COLO829 (cell line): ENCODE measurements around the gene KRTAP9-1.
"Not testable (repeated sequence)": the region's sequence is repeated elsewhere in the genome, so short reads cannot be mapped to it uniquely, and the experiment has no call there.

Source experiments
- DNase-seq: peaks from one replicate; pipeline ENCODE4 v3.0.0; 2012; ENCODE audit warnings: low spot score

KRTAP9-1 gene, protein sequence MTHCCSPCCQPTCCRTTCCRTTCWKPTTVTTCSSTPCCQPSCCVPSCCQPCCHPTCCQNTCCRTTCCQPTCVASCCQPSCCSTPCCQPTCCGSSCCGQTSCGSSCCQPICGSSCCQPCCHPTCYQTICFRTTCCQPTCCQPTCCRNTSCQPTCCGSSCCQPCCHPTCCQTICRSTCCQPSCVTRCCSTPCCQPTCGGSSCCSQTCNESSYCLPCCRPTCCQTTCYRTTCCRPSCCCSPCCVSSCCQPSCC

DNA sequence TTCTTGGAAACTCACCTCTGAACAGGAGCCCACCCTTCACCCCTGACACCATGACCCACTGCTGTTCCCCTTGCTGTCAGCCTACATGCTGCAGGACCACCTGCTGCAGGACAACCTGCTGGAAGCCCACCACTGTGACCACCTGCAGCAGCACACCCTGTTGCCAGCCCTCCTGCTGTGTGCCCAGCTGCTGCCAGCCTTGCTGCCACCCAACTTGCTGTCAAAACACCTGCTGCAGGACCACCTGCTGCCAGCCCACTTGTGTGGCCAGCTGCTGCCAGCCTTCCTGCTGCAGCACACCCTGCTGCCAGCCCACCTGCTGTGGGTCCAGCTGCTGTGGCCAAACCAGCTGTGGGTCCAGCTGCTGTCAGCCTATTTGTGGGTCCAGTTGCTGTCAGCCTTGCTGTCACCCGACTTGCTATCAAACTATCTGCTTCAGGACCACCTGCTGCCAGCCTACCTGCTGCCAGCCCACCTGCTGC, at the start of gene KRTAP9-1:
KRTAP9-1 (plus strand) TSS at position 51 of the 482 bp plus-strand sequence; CDS start at position 51, 0 bp downstream.
- not testable (repeated sequence) for DNase-seq

DNA sequence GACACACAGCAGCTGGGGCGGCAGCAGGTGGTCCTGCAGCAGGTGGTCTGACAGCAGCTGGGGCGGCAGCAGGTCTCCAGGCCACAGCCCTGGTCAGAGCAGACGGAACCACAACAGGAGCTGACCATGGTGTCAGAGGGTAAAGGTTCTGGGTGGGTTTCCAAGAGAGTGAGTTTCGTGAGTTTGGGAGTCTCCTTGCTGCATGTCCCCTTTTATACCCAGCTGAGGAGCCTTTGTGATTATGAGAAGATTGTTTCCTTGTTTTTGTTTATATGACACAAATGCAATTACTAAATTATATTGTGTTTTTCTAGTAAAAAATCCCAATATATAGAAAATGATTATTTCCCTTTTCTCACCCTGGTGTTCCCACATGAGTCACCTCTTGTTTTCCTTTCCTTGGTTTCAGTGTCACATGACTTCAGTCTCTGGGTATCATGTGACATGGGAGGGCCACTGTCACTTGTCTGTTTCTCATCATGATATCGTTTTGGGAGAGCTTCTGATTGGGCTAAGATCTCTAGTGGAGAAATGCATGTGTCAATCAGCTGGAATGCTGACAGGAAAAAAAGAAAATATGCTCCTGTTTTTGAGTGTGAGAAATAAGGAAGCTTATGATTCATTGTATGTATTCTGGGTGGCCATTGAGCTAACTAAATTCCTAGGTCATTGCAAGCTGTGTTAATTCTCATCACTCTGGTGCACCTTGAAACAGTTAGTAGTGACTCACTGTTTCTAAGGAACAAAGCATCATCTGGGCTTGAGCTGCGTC, 49.1 kb upstream of the KRTAP9-1 start, which contains the start of gene KRTAP4-6:
KRTAP4-6 (minus strand) TSS at position 185 of the 772 bp plus-strand sequence; CDS start at position 128, 57 bp downstream.
- DNase-seq, result no peak

DNA sequence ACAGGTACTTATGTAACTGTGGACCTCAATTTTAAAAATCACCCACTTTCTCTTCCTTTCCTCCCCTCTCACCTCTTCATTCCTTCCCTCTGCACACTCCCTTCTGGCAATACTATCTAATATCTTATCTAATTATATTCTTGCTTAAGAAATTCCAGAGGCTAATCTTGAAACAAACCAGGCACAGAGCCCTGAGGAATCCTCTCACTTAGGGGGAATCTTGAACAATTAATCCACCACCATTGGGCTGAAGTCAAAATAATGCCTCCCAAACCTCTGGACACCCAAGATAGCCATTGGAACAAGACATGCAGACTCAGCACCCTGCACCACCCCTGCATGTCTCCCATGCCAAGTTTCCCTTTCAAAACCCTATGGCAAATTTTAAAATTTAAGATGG, 48.3 kb upstream of the KRTAP9-1 start:
- no peak for DNase-seq

DNA sequence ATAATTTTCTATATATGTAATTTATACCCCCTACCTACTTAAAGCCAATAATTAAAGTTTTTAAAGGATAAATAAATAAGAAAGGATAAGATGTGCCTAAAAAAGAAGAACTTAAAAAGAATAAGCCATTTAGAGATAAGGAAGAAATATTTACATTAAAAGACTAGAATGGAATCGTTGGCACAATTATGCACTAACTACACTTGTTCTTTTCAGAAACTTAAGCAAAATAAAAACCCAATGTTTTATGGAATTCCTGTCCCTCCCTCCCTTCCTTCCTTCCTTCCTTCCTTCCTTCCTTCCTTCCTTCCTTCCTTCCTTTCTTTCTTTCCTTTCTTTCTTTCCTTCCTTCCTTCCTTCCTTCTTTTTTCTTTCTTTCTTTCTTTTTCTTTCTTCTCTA, 44.8 kb upstream of the KRTAP9-1 start:
- no peak for DNase-seq

DNA sequence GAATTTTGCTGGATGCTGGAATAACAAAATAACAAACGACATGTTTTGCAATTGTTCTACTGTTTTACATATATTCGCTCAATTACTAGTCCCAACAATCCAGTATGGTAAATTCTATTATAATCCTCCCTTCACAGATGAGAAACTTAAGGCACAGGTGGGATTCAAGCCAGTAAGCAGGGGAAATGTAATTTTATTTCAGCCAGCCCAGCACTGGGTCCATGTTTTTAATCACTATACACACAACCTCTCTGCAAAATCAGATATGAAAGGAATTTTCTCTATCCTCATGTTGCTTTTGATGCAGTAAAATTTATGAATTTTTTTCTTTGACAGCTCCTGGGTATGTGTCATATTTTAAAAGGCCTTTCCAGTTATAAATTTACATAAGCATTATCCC, 44.4 kb upstream of the KRTAP9-1 start:
- DNase-seq, result no peak

DNA sequence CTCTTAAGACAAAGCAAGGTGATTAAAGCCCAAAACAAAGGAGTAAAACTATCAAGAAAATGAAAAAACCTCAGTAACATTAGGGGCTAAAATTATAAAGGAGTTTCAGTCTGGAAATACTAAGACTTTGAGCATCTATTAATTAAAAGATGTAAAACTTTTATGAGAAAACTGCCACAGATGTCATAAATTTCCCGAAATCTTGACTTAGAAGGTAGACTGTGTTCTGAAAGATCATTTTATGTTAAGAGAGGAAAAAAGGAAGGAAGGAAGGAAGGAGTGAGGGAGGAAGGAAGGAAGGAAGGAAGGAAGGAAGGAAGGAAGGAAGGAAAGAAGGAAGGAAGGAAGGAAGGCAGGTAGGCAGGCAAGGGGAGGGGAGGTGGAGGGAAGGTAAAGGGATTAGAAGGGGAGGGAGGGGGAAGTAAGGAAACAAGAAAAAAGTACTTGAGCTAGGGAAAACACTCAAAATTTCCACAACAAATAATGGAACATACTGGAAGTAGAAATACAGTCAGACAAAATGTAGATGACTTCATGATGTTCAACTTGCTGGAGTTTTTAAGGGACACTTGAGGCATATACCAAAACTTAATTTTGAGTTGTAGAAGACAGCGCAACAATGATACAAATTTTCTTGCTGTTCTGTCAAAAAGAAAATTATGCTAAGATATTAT, 42.0 kb upstream of the KRTAP9-1 start:
- no peak for DNase-seq

DNA sequence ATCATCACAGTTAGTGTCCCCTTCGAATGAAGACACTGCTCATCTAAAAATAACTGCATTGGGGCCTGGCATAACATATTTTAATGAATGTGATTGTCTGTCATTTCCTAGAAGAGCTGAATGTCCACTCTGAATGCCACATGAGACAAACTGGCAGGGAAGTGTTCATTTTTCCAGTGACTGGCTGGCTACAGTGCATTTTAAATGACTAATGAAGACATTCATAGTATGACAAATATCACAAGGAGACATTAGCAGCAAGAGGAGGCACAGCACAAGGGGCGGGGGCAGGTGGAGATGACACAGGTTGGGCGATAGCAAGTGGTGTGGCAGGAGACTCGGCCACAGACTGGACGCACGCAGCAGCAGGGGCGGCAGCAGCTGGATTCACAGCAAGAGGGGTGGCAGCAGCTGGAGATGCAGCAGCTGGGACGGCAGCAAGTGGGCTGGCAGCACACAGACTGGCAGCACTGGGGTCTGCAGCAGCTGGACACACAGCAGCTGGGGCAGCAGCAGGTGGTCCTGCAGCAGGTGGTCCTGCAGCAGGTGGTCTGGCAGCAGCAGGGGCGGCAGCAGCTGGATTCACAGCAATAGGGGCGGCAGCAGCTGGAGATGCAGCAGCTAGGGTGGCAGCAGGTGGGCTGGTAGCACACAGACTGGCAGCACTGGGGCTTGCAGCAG, 40.6 kb upstream of the KRTAP9-1 start:
- not testable (repeated sequence) for DNase-seq

DNA sequence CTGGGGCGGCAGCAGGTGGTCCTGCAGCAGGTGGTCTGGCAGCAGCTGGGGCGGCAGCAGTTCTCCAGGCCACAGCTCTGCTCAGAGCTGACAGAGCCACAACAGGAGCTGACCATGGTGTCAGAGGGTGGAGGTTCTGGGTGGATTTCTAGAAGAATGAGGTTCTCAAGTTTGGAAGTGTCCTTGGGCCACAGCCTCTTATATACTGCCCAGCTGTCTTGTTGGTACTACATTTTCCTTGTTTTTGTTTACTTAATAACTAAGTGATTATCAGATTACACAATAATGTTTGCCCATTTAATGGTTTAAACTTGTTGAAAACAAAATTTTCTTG, 40.1 kb upstream of the KRTAP9-1 start, which contains the start of gene KRTAP4-5:
KRTAP4-5 (minus strand) TSS at position 174 of the 334 bp plus-strand sequence; CDS start at position 116, 58 bp downstream.
- DNase-seq, result no peak

DNA sequence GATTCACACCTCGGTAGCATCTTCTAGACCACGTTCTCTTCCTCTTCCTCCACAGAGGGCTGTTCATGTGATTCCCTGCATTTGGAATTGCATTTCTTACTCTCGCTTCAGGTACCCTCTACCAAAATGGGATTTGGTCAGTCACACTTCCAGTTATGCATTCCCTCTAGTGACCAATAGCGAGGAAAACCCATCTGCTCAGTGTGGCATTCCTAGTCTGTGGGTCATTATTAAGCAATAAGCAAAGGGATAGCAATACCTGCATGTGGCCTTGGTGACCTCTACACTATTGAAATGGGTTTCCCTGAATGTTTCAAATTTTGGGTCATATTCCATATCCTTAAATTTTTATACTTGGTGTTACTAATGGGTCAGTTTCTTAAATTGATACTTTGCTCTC, 39.7 kb upstream of the KRTAP9-1 start:
- DNase-seq, result no peak

DNA sequence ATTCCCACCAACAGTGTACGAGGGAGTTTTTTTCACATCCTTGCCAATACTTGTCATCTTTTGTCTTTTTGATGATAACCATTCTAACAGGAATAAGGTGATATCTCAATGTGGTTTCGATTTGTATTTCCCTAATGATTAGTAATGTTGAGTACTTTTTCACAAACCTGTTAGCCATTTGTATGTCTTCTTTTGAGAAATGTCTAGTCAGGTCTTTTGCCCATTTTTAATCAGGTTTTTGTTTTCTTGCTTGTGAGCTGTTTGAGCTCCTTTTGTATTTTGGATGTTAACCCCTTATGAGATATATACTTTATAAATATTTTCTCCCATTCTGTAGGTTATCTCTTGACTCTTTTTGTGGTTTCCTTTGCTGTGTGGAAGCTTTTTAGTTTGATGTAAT, 38.2 kb upstream of the KRTAP9-1 start:
- no peak for DNase-seq

DNA sequence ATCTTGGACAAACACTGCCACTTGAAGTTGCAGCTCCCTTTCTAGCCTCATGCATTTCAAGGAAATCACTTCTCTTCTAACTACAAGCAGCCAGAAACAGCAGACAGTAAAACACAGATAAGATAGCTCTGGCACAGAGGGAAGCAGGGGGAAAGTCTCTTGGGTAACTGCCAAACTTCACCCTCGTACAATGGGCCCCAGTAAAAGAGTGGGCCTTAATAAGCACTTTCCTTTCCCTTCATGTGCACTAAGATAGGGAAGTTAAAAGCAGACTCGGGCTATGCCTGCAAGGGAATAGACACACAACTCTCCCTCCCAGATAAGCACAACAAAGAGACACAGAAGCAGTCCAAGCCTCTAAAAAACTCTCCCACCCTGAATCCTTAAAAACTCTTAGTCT, 35.8 kb upstream of the KRTAP9-1 start:
- DNase-seq, result no peak

DNA sequence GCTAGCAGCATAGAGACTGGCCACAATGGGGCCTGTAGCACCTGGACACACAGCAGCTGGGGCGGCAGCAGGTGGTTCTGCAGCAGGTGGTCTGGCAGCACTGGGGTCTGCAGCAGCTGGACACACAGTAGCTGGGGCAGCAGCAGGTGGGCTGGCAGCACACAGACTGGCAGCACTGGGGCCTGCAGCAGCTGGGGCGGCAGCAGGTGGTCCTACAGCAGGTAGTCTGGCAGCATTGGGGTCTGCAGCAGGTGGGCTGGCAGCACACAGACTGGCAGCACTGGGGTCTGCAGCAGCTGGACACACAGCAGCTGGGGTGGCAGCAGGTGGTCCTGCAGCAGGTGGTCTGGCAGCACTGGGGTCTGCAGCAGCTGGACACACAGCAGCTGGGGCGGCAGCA, 29.5 kb upstream of the KRTAP9-1 start:
- DNase-seq, result not testable (repeated sequence)

DNA sequence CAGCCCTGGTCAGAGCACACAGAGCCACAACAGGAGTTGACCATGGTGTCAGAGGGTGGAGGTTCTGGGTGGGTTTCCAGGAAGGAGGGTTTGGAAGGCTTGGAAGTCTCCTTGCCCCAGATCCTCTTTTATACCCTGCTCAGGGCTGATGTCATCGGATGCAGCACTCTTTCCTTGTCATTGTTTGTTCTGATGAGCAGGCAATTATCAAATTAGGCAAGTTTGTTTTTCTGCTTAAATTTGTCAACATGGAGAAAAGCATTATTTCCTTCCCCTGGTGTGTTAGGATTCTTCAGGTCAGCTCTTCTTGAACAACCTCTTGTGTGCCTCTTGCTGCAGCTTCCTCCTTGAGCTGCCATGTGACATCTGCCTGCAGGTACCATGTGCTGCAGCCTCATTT, 29.0 kb upstream of the KRTAP9-1 start, which contains the start of gene KRTAP4-4:
KRTAP4-4 (minus strand) TSS at position 101 of the 400 bp plus-strand sequence; CDS start at position 44, 57 bp downstream.
- no peak for DNase-seq

DNA sequence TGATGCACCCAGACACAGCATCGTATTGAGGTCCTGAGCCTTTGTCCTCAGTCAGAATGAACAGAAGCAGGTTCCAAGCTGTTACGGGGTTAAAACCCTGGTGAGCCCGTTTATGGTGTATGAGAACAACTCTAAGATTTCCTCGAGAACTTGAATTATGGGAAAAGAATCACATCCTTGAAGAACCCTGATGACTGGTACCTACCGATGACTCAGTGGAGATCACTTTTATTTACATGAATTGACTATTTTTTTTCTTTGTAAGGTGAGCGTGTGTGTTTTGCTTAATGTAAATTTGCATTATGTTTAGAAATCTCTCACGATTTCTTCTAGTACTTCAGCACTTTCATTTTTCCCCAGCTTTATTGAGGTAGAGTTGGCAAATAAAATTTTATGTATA, 25.9 kb upstream of the KRTAP9-1 start:
- no peak for DNase-seq

DNA sequence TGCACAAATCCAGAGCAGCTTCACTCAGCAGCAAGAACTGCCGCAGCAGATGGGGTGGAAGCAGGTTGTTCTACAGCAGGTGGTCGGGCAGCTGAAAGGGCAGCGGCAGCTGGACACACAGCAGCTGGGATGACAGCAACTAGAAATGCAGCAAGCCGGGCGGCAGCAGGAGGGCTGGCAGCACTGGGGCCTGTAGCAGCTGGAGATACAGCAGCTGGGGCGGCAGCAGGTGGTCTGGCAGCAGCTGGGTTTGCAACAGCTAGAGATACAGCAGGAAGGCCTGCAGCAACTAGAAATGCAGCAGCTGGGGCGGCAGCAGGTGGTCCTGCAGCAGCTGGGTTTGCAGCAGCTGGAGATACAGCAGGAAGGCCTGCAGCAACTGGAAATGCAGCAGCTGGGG, 22.1 kb upstream of the KRTAP9-1 start:
- DNase-seq, result no peak

DNA sequence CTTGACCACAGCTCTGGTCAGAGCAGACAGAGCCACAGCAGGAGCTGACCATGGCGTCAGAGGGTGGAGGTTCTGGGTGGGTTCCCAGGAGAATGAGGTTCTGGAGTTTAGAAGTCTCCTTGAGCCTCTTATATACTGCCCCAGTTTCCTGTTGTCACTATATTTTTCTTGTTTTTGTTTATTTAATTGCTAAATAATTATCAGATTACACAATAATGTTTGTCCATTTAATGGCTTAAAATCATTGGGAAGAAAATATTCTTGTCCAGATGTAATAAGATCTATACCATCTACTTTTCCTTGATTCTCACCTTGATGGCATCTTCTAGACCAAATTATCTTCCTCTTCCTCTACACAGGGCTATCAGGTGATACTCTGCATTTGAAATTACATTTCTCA, 21.6 kb upstream of the KRTAP9-1 start, which contains the start of gene KRTAP4-3:
KRTAP4-3 (minus strand) TSS at position 101 of the 400 bp plus-strand sequence; CDS start at position 52, 49 bp downstream.
- DNase-seq, result no peak

DNA sequence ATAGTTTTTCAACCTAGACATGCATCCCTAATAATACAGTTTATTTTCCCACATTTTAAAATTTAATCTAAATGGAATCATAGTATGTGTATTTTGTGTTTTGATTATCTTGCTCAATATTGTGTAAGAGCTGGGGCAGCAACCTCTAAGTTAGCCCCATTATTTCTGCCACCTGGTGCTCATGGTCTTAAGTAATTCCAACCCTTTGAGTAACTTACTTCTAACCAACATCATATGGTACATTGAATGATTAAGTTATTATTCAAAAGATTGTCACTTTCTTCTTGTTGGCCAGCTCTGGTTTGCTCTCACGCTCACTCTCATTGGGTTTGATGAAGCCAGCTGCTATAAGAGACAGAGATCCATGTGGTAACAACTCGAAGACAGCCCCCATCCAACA, 17.8 kb upstream of the KRTAP9-1 start:
- no peak for DNase-seq

DNA sequence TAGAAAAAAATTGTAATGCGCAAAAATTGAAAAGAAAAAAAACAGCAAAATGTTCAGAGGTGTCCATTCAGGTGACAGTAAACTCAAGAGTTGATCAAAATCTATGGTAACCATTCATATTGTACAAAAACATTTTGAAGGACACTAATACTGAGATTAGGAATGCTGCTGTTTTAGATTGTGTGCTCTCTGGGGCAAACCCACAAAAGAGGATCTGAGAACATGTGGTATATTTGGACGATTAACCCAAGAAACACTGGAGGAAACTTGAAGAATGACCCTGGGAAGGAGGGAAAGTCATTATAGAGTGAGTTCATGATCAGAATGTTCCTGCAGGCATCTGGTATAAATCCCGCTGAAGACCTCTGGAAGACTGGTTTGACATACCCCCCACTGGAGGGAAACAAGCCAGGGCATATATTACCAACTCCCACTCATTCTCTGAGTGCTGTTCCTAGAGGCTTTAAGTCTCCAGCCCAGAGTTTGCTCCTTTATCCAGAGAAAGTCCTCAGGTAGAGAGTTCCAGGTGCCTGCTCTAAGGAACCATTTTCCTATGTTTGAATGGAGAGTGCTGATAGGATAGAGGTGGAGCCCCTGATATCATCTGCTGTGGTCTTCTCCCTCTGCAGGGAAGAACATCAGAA, 12.8 kb upstream of the KRTAP9-1 start:
- DNase-seq, result no peak

DNA sequence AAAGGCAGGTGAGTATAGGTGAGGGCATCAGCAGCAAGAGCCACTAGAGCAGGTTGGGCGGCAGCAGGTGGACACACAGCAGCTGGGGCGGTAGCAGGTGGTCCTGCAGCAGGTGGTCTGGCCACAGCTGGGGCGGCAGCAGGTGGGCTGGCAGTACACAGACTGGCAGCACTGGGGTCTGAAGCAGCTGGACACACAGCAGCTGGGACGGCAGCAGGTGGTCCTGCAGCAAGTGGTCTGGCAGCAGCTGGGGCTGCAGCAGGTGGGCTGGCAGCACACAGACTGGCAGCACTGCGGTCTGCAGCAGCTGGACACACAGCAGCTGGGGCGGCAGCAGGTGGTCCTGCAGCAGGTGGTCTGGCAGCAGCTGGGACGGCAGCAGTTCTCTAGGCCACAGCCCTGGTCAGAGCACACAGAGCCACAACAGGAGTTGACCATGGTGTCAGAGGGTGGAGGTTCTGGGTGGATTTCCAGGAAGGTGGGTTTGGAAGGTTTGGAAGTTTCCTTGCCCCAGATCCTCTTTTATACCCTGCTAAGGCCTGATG, 11.9 kb upstream of the KRTAP9-1 start, which contains the start of gene KRTAP4-2:
KRTAP4-2 (minus strand) TSS at position 495 of the 545 bp plus-strand sequence; CDS start at position 438, 57 bp downstream.
- DNase-seq, result no peak

DNA sequence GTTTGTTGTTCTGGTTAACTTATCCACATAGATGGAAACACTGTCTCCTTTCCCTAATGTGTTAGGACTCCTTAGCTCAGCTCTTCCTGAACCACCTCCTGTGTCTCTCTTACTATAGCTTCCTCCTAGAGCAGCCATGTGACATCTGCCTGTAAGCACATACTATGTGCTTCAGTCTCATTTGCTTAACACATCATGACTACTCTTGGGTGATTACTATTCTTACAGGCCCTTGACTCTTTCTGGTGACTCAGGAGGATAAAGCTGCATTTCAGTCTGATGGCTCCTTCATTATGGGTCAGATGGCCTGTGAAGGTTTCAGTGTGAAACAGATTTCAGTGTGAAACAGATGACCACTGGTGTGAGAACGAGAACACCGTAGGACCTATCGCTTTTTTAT, 11.3 kb upstream of the KRTAP9-1 start:
- no peak for DNase-seq
